ENCODE data around the gene CRELD1.
"Not testable (repeated sequence)": the region's sequence is repeated elsewhere in the genome, so short reads cannot be mapped to it uniquely, and the experiment has no call there.

DNA sequence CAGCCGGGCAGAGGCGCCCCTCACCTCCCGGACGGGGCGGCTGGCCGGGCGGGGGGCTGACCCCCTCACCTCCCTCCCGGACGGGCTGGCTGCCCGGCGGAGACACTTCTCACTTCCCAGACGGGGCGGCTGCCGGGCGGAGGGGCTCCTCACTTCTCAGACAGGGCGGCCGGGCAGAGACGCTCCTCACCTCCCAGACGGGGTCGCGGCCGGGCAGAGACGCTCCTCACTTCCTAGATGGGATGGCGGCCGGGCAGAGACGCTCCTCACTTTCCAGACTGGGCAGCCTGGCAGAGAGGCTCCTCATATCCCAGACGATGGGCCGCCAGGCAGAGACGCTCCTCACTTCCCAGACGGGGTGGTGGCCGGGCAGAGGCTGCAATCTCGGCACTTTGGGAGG is 6.3 kb downstream of the CRELD1 start:
- TF ChIP-seq, protein P1, sequence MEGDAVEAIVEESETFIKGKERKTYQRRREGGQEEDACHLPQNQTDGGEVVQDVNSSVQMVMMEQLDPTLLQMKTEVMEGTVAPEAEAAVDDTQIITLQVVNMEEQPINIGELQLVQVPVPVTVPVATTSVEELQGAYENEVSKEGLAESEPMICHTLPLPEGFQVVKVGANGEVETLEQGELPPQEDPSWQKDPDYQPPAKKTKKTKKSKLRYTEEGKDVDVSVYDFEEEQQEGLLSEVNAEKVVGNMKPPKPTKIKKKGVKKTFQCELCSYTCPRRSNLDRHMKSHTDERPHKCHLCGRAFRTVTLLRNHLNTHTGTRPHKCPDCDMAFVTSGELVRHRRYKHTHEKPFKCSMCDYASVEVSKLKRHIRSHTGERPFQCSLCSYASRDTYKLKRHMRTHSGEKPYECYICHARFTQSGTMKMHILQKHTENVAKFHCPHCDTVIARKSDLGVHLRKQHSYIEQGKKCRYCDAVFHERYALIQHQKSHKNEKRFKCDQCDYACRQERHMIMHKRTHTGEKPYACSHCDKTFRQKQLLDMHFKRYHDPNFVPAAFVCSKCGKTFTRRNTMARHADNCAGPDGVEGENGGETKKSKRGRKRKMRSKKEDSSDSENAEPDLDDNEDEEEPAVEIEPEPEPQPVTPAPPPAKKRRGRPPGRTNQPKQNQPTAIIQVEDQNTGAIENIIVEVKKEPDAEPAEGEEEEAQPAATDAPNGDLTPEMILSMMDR (conservative IDR thresholded peaks at IDR 0.05; ENCODE audit: low read depth, low read length) = not testable (repeated sequence)
- not testable (repeated sequence) for TF ChIP-seq RCOR1 (IDR thresholded peaks at IDR 0.05; ENCODE audit: insufficient replicate concordance, low read length); CEBPB (IDR thresholded peaks at IDR 0.05; ENCODE audit: low read depth, low read length); RAD21 (IDR thresholded peaks at IDR 0.05; ENCODE audit: low read length); MAZ (IDR thresholded peaks at IDR 0.05; ENCODE audit: borderline replicate concordance, low read depth, low read length); POLR2A (IDR thresholded peaks at IDR 0.05; ENCODE audit: low read depth, low read length); USF2 (IDR thresholded peaks at IDR 0.05; ENCODE audit: low read depth, low read length); SMC3 (IDR thresholded peaks at IDR 0.05; ENCODE audit: low read depth, low read length); BHLHE40 (IDR thresholded peaks at IDR 0.05; ENCODE audit: low read depth, low read length); MXI1 (IDR thresholded peaks at IDR 0.05; ENCODE audit: borderline replicate concordance, low read depth, low read length); FOS (IDR thresholded peaks at IDR 0.05; ENCODE audit: low read depth, low read length)
- TF ChIP-seq, protein P2, sequence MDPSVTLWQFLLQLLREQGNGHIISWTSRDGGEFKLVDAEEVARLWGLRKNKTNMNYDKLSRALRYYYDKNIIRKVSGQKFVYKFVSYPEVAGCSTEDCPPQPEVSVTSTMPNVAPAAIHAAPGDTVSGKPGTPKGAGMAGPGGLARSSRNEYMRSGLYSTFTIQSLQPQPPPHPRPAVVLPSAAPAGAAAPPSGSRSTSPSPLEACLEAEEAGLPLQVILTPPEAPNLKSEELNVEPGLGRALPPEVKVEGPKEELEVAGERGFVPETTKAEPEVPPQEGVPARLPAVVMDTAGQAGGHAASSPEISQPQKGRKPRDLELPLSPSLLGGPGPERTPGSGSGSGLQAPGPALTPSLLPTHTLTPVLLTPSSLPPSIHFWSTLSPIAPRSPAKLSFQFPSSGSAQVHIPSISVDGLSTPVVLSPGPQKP (IDR thresholded peaks at IDR 0.05; ENCODE audit: borderline replicate concordance, low read depth, low read length) = not testable (repeated sequence)

All from IMR-90 (cell line).